Nephron (organoid): Measurements from ENCODE around the gene PIK3R1.
"Not testable (repeated sequence)": the region's sequence is repeated elsewhere in the genome, so short reads cannot be mapped to it uniquely, and the experiment has no call there.

Experiments
- H3K27ac Mint-ChIP-seq, 3 experiments: 2 replicates each; pipeline ENCODE4 v1.8.0; 2020; ENCODE audit warnings: mixed read lengths in 3 of 3, mild to moderate bottlenecking in 2 of 3, moderate library complexity in 1 of 3
- H3K27me3 Mint-ChIP-seq: 2 replicates; pipeline ENCODE4 v1.8.0; 2021; ENCODE audit warnings: low read depth, mild to moderate bottlenecking, moderate library complexity, mixed read lengths
- H3K36me3 Mint-ChIP-seq: 2 replicates; pipeline ENCODE4 v1.8.0; 2020; ENCODE audit warnings: low read depth, mixed read lengths
- H3K4me1 Mint-ChIP-seq: 2 replicates; pipeline ENCODE4 v1.8.0; 2020; ENCODE audit warnings: mixed read lengths
- H3K4me3 Mint-ChIP-seq, 3 experiments: 2 replicates each; pipeline ENCODE4 v1.8.0; 2020; ENCODE audit warnings: mild to moderate bottlenecking in 3 of 3, mixed read lengths in 3 of 3, moderate library complexity in 2 of 3
- H3K9me3 Mint-ChIP-seq: 2 replicates; pipeline ENCODE4 v1.8.0; 2020; ENCODE audit warnings: mixed read lengths
- TF ChIP-seq, protein P1 (sequence below), 3 experiments: fragments of 200-600 bp; sonication (generic); IDR thresholded peaks; one replicate each; pipeline ENCODE4 v1.5.0; 2021; ENCODE audit warnings: antibody characterized with exemption in 3 of 3; ENCODE audit not compliant: unreplicated experiment in 3 of 3

PIK3R1 gene

DNA sequence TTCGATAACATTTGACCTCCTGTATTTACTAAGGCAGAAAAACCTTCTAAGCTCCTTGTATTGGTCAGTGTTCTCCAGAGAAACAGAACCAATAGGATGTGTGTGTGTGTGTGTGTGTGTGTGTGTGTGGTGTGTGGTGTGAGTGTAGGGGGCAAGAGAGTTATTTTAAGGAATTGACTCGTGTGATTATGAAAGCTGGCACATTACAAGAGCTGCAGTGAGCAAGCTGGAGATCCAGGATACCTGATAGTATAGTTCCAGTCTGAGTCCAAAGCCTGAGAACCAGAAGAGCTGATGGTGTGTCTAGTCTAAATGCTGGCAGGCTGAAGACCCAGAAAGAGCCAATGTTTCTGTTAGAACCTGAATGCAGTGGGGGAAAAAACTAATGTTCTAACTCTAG, 21.2 kb upstream of the PIK3R1 start:
- no peak overlapping the region for H3K4me3 Mint-ChIP-seq
- peaks cover 22% of the 10 kb centered on the region for H3K4me1 Mint-ChIP-seq
- H3K27ac Mint-ChIP-seq: no peak overlapping the region
- H3K36me3 Mint-ChIP-seq: no peaks in the 10 kb centered on the region
- H3K27me3 Mint-ChIP-seq: no peaks in the 10 kb centered on the region
- TF ChIP-seq, protein P1, sequence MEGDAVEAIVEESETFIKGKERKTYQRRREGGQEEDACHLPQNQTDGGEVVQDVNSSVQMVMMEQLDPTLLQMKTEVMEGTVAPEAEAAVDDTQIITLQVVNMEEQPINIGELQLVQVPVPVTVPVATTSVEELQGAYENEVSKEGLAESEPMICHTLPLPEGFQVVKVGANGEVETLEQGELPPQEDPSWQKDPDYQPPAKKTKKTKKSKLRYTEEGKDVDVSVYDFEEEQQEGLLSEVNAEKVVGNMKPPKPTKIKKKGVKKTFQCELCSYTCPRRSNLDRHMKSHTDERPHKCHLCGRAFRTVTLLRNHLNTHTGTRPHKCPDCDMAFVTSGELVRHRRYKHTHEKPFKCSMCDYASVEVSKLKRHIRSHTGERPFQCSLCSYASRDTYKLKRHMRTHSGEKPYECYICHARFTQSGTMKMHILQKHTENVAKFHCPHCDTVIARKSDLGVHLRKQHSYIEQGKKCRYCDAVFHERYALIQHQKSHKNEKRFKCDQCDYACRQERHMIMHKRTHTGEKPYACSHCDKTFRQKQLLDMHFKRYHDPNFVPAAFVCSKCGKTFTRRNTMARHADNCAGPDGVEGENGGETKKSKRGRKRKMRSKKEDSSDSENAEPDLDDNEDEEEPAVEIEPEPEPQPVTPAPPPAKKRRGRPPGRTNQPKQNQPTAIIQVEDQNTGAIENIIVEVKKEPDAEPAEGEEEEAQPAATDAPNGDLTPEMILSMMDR (IDR thresholded peaks at IDR 0.05; ENCODE audit: unreplicated experiment in 3 of 3): no peak
- no peaks in the 10 kb centered on the region for H3K9me3 Mint-ChIP-seq

DNA sequence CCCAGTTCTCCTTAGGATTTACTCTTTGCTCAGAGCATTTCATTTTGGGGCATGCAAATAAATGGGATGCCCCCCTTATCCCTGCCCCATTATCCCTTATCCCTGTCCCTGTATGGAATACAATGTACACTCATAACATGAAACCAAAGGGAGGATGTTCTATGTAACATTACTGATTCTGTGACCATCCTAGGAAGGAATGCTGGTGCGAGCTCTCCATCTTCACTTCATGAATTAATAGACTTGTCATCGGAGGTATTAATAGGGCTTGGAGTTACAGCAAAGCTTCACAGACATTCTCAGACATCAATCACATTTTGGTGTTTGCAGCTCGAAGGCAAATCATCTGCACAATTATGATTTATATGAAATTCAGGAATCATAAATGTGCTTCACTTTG, 20.4 kb upstream of the PIK3R1 start:
- H3K4me1 Mint-ChIP-seq: peaks cover 17% of the 10 kb centered on the region
- H3K36me3 Mint-ChIP-seq: no peaks in the 10 kb centered on the region
- TF ChIP-seq, protein P1 (IDR thresholded peaks at IDR 0.05; ENCODE audit: unreplicated experiment in 3 of 3): no peak
- H3K27ac Mint-ChIP-seq: no peak overlapping the region
- no peaks in the 10 kb centered on the region for H3K9me3 Mint-ChIP-seq
- no peaks in the 10 kb centered on the region for H3K27me3 Mint-ChIP-seq
- no peak overlapping the region for H3K4me3 Mint-ChIP-seq

DNA sequence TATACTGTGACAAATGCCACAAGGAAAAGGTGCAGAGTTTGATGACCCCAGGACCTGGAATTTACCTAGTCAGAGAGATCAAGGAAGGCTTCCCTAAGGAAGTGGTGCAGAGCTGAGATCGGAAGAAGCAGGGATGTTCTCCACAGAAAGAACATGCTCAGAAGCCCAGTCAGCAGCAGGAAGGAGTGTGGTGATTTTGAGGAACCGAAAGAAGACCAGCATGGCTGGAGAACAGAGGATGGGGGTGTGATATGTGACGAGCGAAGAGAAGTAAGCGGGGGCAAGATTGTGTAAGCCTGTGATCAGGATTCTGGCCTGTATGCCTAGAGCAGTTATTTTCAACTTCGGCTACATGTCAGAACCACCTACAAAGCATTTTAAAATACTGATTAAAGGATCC, 18.7 kb upstream of the PIK3R1 start:
- Mint-ChIP-seq H3K4me1 (peaks cover 13% of the 10 kb centered on the region), H3K36me3 (no peaks in the 10 kb centered on the region), H3K27ac (no peak overlapping the region), H3K9me3 (no peaks in the 10 kb centered on the region), H3K27me3 (no peaks in the 10 kb centered on the region), H3K4me3 (no peak overlapping the region)
- TF ChIP-seq, protein P1 (IDR thresholded peaks at IDR 0.05; ENCODE audit: unreplicated experiment in 3 of 3): no peak

DNA sequence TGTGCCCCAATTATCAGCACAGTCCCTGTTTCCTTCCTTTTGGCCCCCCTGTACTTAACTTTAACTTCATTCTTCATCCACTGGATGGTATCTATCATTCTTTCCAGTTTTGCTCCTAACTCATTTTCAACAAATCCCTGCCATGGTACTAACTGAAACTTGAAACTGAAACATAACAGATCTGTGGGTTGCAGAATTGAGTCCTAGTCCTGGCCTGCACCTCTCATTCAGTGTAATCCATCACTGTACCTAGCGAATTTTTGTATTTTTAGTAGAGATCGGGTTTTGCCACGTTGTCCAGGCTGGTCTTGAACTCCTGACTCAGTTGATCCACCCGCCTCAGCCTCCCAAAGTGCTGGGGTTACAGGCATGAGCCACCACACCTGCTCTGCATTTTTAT, 15.3 kb upstream of the PIK3R1 start:
- Mint-ChIP-seq H3K4me3 (no peak overlapping the region), H3K4me1 (no peaks in the 10 kb centered on the region), H3K36me3 (no peaks in the 10 kb centered on the region), H3K9me3 (no peaks in the 10 kb centered on the region), H3K27ac (no peak overlapping the region), H3K27me3 (peaks cover 11% of the 10 kb centered on the region)
- TF ChIP-seq, protein P1 (IDR thresholded peaks at IDR 0.05; ENCODE audit: unreplicated experiment in 3 of 3): no peak

DNA sequence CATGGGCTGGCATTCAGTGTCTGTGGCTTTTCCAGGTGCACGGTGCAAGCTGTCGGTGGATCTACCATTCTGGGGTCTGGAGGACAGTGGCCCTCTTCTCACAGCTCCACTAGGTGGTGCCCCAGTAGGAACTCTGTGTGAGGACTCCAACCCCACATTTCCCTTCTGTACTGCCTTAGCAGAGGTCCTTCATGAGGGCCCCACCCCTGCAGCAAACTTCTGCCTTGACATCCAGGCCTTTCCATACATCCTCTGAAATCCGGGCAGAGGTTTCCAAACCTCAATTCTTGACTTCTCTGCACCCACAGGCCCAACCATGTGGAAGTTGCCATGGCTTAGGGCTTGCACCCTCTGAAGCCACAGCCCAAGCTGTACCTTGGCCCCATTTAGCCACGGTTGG, 4.9 kb upstream of the PIK3R1 start:
- H3K27ac Mint-ChIP-seq, H3K4me3 Mint-ChIP-seq, H3K4me1 Mint-ChIP-seq, H3K27me3 Mint-ChIP-seq, H3K36me3 Mint-ChIP-seq: not testable (repeated sequence)
- peaks cover 26% of the 10 kb centered on the region for H3K9me3 Mint-ChIP-seq

DNA sequence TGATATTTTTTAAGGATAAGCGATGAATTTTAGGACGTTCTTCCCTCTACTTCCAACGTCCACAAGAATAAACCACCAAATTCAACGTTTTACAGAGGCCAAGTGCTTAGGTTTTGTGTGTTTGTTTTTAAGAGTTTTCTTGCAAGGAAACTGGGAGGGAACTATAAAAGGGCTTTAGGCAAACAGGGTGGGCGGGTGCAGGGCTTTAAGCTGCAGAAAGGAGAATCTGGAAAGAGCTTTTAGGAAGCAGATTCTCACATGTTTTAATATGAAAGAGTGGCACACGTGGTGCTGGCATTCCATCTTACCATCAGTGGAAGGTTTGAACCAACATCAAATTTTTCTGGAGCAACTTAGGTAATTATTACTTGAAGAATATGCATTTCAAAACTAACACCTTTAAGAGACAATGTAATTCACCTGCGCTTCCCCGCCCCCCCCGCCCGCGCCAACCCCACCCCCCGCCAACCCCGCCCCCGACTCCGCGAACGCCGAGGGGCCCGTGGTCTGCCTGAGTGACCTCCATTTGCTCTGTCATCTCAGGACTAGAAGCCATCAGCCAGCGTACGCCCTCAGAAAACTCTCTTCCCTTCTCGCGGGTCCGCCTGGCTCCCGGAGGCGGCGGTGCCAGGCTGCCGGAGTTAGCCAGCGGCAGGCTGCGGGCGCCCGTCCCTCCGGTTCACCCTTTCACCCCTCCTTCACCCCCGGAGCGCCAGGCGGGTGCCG, 911 bp upstream of the PIK3R1 start:
- Mint-ChIP-seq H3K4me3 (peak overlapping the region; percentile 89 to 94 (median 94)), H3K27me3 (no peaks in the 10 kb centered on the region), H3K4me1 (peaks cover 38% of the 10 kb centered on the region), H3K36me3 (peaks cover 10% of the 10 kb centered on the region), H3K27ac (peak overlapping the region; percentile 94 to 97 (median 94)), H3K9me3 (peaks cover 24% of the 10 kb centered on the region)
- TF ChIP-seq, protein P1 (IDR thresholded peaks at IDR 0.05; ENCODE audit: unreplicated experiment in 3 of 3): no peak
